WTC11 (cell line): Measurements from ENCODE around the gene JSRP1. TPM values are rescaled to one million over a fixed set of nuclear protein-coding genes. Genes with fewer than 3 reads are reported as not detected.

Experiments
- CBFB ChIP-seq: sonication (generic); formaldehyde crosslinking; IDR thresholded peaks from 2 replicates; pipeline ENCODE4 v1.8.1; 2022; ENCODE audit warnings: mild to moderate bottlenecking, low read depth, missing genetic modification reagents
- CDX4 ChIP-seq: fragments of 250-450 bp; sonication (Bioruptor Pico); IDR thresholded peaks from 2 replicates; pipeline ENCODE4 v1.9.0; 2021; ENCODE audit warnings: moderate library complexity, mild to moderate bottlenecking, inconsistent platforms, borderline replicate concordance
- E2F4 ChIP-seq: sonication (generic); formaldehyde crosslinking; IDR thresholded peaks from 2 replicates; pipeline ENCODE4 v1.8.1; 2022; ENCODE audit warnings: low read depth, mild to moderate bottlenecking, moderate library complexity, missing genetic modification reagents, borderline replicate concordance
- ERG ChIP-seq: fragments of 250-450 bp; sonication (Bioruptor Pico); IDR thresholded peaks from 2 replicates; pipeline ENCODE4 v1.8.0; 2021; ENCODE audit warnings: mild to moderate bottlenecking
- GRHL2 ChIP-seq: fragments of 250-450 bp; sonication (Bioruptor Pico); IDR thresholded peaks from 2 replicates; pipeline ENCODE4 v1.8.0; 2022; ENCODE audit warnings: mild to moderate bottlenecking, moderate library complexity; ENCODE audit not compliant: insufficient replicate concordance, severe bottlenecking
- HMGA2 ChIP-seq: fragments of 250-450 bp; sonication (Bioruptor Pico); IDR thresholded peaks from 2 replicates; pipeline ENCODE4 v1.4.0; 2021; ENCODE audit warnings: mild to moderate bottlenecking, moderate library complexity
- JUN ChIP-seq: sonication (generic); formaldehyde crosslinking; IDR thresholded peaks from 2 replicates; pipeline ENCODE4 v1.8.0; 2023; ENCODE audit warnings: mild to moderate bottlenecking, missing genetic modification reagents
- KAT7 ChIP-seq: sonication (generic); formaldehyde crosslinking; IDR thresholded peaks from 2 replicates; pipeline ENCODE4 v1.8.1; 2023; ENCODE audit warnings: missing genetic modification reagents, mild to moderate bottlenecking, borderline replicate concordance
- MAX ChIP-seq: sonication (generic); formaldehyde crosslinking; IDR thresholded peaks from 2 replicates; pipeline ENCODE4 v1.8.0; 2022; ENCODE audit warnings: mild to moderate bottlenecking, missing genetic modification reagents
- MLX ChIP-seq: sonication (generic); formaldehyde crosslinking; IDR thresholded peaks from 2 replicates; pipeline ENCODE4 v1.8.1; 2023; ENCODE audit warnings: mild to moderate bottlenecking, missing genetic modification reagents, moderate library complexity
- MXD4 ChIP-seq: fragments of 250-450 bp; sonication (Bioruptor Pico); IDR thresholded peaks from 2 replicates; pipeline ENCODE4 v1.8.0; 2021; ENCODE audit warnings: mild to moderate bottlenecking, moderate library complexity, borderline replicate concordance
- NFE2L1 ChIP-seq: sonication (generic); formaldehyde crosslinking; IDR thresholded peaks from 2 replicates; pipeline ENCODE4 v1.8.1; 2023; ENCODE audit warnings: missing genetic modification reagents
- SOX15 ChIP-seq: fragments of 250-450 bp; sonication (Bioruptor Pico); IDR thresholded peaks from 2 replicates; pipeline ENCODE4 v1.9.0; 2021; ENCODE audit warnings: mild to moderate bottlenecking
- SP1 ChIP-seq: sonication (generic); formaldehyde crosslinking; conservative IDR thresholded peaks from 2 replicates; pipeline ENCODE4 v1.8.1; 2022; ENCODE audit warnings: missing genetic modification reagents
- TP53 ChIP-seq: sonication (generic); formaldehyde crosslinking; IDR thresholded peaks from 2 replicates; pipeline ENCODE4 v1.8.1; 2023; ENCODE audit warnings: mild to moderate bottlenecking, missing genetic modification reagents
- ZBTB43 ChIP-seq: sonication (generic); formaldehyde crosslinking; IDR thresholded peaks from 2 replicates; pipeline ENCODE4 v1.8.1; 2023; ENCODE audit warnings: mild to moderate bottlenecking, missing genetic modification reagents
- ZNF219 ChIP-seq: sonication (generic); formaldehyde crosslinking; IDR thresholded peaks from 2 replicates; pipeline ENCODE4 v1.8.0; 2023; ENCODE audit warnings: missing genetic modification reagents, mild to moderate bottlenecking, borderline replicate concordance
- ZNF396 ChIP-seq: fragments of 250-450 bp; sonication (Bioruptor Pico); IDR thresholded peaks from 2 replicates; pipeline ENCODE4 v1.8.0; 2021; ENCODE audit warnings: mild to moderate bottlenecking, moderate library complexity, borderline replicate concordance
- total RNA-seq: library from RNA; stranded (reverse); gene quantifications from 3 replicates; pipeline ENCODE4 v1.2.3, GENCODE V29; 2021
- TF ChIP-seq, protein P1 (sequence below): sonication (generic); formaldehyde crosslinking; IDR thresholded peaks from 2 replicates; pipeline ENCODE4 v1.8.0; 2023; ENCODE audit warnings: missing genetic modification reagents
- TF ChIP-seq, protein P2 (sequence below): fragments of 250-450 bp; sonication (Bioruptor Pico); IDR thresholded peaks from 2 replicates; pipeline ENCODE4 v2.1.2; 2022; ENCODE audit warnings: mild to moderate bottlenecking, moderate library complexity
- TF ChIP-seq, protein P3 (sequence below): fragments of 250-450 bp; sonication (Bioruptor Pico); IDR thresholded peaks from 2 replicates; pipeline ENCODE4 v1.9.0; 2021; ENCODE audit warnings: mild to moderate bottlenecking, borderline replicate concordance
- TF ChIP-seq, protein P4 (sequence below): sonication (generic); formaldehyde crosslinking; IDR thresholded peaks from 2 replicates; pipeline ENCODE4 v1.8.1; 2022; ENCODE audit warnings: mild to moderate bottlenecking, moderate library complexity, missing genetic modification reagents
- TF ChIP-seq, protein P5 (sequence below): sonication (generic); formaldehyde crosslinking; IDR thresholded peaks from 2 replicates; pipeline ENCODE4 v1.8.1; 2023; ENCODE audit warnings: mild to moderate bottlenecking, moderate library complexity, missing genetic modification reagents

JSRP1 gene
- total RNA-seq, 1 experiment from 2014 or later, result 0.33 TPM

GRCh38 chr19:2273356-2274184 is 17.4 kb upstream of the JSRP1 start (continued):
- TF ChIP-seq, protein P1, sequence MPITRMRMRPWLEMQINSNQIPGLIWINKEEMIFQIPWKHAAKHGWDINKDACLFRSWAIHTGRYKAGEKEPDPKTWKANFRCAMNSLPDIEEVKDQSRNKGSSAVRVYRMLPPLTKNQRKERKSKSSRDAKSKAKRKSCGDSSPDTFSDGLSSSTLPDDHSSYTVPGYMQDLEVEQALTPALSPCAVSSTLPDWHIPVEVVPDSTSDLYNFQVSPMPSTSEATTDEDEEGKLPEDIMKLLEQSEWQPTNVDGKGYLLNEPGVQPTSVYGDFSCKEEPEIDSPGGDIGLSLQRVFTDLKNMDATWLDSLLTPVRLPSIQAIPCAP (CRISPR knock-in tag), result no peak
- TF ChIP-seq ZNF219 (CRISPR knock-in tag) (no peak), E2F4 (no peak), MAX (CRISPR knock-in tag) (peak; percentile 73), MXD4 (no peak), ZBTB43 (no peak), KAT7 (peak; percentile 69; the same call in 1 of the 2 replicates), TP53 (no peak), JUN (CRISPR knock-in tag) (no peak), GRHL2 (CRISPR knock-in tag) (no peak), ZNF396 (no peak), ERG (CRISPR knock-in tag) (no peak), HMGA2 (no peak), NFE2L1 (CRISPR knock-in tag) (no peak), CDX4 (CRISPR knock-in tag) (no peak), SP1 (peak; percentile 73; the same call in 1 of the 2 replicates), SOX15 (CRISPR knock-in tag) (no peak), CBFB (0 out of 2 replicates have a peak, but pooled peaks have one; percentile 22), MLX (CRISPR knock-in tag) (no peak)
- TF ChIP-seq, protein P2, sequence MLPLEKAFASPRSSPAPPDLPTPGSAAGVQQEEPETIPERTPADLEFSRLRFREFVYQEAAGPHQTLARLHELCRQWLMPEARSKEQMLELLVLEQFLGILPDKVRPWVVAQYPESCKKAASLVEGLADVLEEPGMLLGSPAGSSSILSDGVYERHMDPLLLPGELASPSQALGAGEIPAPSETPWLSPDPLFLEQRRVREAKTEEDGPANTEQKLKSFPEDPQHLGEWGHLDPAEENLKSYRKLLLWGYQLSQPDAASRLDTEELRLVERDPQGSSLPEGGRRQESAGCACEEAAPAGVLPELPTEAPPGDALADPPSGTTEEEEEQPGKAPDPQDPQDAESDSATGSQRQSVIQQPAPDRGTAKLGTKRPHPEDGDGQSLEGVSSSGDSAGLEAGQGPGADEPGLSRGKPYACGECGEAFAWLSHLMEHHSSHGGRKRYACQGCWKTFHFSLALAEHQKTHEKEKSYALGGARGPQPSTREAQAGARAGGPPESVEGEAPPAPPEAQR (CRISPR knock-in tag), result no peak
- TF ChIP-seq, protein P3, sequence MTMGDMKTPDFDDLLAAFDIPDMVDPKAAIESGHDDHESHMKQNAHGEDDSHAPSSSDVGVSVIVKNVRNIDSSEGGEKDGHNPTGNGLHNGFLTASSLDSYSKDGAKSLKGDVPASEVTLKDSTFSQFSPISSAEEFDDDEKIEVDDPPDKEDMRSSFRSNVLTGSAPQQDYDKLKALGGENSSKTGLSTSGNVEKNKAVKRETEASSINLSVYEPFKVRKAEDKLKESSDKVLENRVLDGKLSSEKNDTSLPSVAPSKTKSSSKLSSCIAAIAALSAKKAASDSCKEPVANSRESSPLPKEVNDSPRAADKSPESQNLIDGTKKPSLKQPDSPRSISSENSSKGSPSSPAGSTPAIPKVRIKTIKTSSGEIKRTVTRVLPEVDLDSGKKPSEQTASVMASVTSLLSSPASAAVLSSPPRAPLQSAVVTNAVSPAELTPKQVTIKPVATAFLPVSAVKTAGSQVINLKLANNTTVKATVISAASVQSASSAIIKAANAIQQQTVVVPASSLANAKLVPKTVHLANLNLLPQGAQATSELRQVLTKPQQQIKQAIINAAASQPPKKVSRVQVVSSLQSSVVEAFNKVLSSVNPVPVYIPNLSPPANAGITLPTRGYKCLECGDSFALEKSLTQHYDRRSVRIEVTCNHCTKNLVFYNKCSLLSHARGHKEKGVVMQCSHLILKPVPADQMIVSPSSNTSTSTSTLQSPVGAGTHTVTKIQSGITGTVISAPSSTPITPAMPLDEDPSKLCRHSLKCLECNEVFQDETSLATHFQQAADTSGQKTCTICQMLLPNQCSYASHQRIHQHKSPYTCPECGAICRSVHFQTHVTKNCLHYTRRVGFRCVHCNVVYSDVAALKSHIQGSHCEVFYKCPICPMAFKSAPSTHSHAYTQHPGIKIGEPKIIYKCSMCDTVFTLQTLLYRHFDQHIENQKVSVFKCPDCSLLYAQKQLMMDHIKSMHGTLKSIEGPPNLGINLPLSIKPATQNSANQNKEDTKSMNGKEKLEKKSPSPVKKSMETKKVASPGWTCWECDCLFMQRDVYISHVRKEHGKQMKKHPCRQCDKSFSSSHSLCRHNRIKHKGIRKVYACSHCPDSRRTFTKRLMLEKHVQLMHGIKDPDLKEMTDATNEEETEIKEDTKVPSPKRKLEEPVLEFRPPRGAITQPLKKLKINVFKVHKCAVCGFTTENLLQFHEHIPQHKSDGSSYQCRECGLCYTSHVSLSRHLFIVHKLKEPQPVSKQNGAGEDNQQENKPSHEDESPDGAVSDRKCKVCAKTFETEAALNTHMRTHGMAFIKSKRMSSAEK, result no peak
- TF ChIP-seq, protein P4, sequence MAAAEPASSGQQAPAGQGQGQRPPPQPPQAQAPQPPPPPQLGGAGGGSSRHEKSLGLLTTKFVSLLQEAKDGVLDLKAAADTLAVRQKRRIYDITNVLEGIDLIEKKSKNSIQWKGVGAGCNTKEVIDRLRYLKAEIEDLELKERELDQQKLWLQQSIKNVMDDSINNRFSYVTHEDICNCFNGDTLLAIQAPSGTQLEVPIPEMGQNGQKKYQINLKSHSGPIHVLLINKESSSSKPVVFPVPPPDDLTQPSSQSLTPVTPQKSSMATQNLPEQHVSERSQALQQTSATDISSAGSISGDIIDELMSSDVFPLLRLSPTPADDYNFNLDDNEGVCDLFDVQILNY (CRISPR knock-in tag), result peak; percentile 81
- TF ChIP-seq, protein P5, sequence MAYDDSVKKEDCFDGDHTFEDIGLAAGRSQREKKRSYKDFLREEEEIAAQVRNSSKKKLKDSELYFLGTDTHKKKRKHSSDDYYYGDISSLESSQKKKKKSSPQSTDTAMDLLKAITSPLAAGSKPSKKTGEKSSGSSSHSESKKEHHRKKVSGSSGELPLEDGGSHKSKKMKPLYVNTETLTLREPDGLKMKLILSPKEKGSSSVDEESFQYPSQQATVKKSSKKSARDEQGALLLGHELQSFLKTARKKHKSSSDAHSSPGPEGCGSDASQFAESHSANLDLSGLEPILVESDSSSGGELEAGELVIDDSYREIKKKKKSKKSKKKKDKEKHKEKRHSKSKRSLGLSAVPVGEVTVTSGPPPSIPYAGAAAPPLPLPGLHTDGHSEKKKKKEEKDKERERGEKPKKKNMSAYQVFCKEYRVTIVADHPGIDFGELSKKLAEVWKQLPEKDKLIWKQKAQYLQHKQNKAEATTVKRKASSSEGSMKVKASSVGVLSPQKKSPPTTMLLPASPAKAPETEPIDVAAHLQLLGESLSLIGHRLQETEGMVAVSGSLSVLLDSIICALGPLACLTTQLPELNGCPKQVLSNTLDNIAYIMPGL (CRISPR knock-in tag), result peak; percentile 92
